HepG2 (cell line): Measurements from ENCODE around the gene PAFAH1B1. TPM values are rescaled to one million over a fixed set of nuclear protein-coding genes. Genes with fewer than 3 reads are reported as not detected.

Experiments used
- ARHGAP35 ChIP-seq: sonication (generic); formaldehyde crosslinking; IDR thresholded peaks from 2 replicates; pipeline ENCODE4 v1.9.0; 2022; ENCODE audit warnings: mild to moderate bottlenecking, inconsistent platforms, moderate library complexity, missing genetic modification reagents, borderline replicate concordance
- ARID5B ChIP-seq: IDR thresholded peaks from 2 replicates; pipeline ENCODE4 v1.4.0; 2020; ENCODE audit warnings: mild to moderate bottlenecking, missing genetic modification reagents
- BRF2 ChIP-seq: sonication (generic); formaldehyde crosslinking; IDR thresholded peaks from 2 replicates; pipeline ENCODE4 v1.8.1; 2022; ENCODE audit warnings: mild to moderate bottlenecking, missing genetic modification reagents
- FOXO4 ChIP-seq: sonication (generic); formaldehyde crosslinking; conservative IDR thresholded peaks from 2 replicates; pipeline ENCODE4 v1.8.1; 2023; ENCODE audit warnings: missing genetic modification reagents
- HNF1B ChIP-seq: sonication (generic); formaldehyde crosslinking; IDR thresholded peaks from 2 replicates; pipeline ENCODE4 v1.5.1; 2020; ENCODE audit warnings: mild to moderate bottlenecking, moderate library complexity, missing genetic modification reagents
- HNRNPH1 ChIP-seq: fragments of 200-400 bp; formaldehyde crosslinking; optimal IDR thresholded peaks from 2 replicates; pipeline ENCODE3; 2017; ENCODE audit warnings: mild to moderate bottlenecking, low read depth, low read length
- MYC ChIP-seq: sonication (generic); formaldehyde crosslinking; IDR thresholded peaks from 2 replicates; pipeline ENCODE4 v1.9.0; 2021; ENCODE audit warnings: missing genetic modification reagents, borderline replicate concordance
- NR3C1 ChIP-seq: sonication (generic); formaldehyde crosslinking; IDR thresholded peaks from 2 replicates; pipeline ENCODE4 v1.4.0; 2020; ENCODE audit warnings: missing genetic modification reagents
- ONECUT2 ChIP-seq: sonication (generic); formaldehyde crosslinking; IDR thresholded peaks from 2 replicates; pipeline ENCODE4 v1.4.0; 2020; ENCODE audit warnings: missing genetic modification reagents
- PHF21A ChIP-seq: sonication (generic); formaldehyde crosslinking; IDR thresholded peaks from 2 replicates; pipeline ENCODE4 v1.5.0; 2020; ENCODE audit warnings: mild to moderate bottlenecking, missing genetic modification reagents
- RBM39 ChIP-seq: fragments of 200-400 bp; formaldehyde crosslinking; IDR thresholded peaks from one replicate; pipeline ENCODE4 v1.6.1; 2018; ENCODE audit warnings: antibody characterized with exemption, mild to moderate bottlenecking, low read depth, low read length; ENCODE audit not compliant: poor library complexity, severe bottlenecking
- ZNF18 ChIP-seq: sonication (generic); formaldehyde crosslinking; IDR thresholded peaks from 2 replicates; pipeline ENCODE4 v1.8.0; 2022; ENCODE audit warnings: mild to moderate bottlenecking, missing genetic modification reagents; ENCODE audit not compliant: insufficient replicate concordance
- ZNF235 ChIP-seq: sonication (generic); formaldehyde crosslinking; IDR thresholded peaks from 2 replicates; pipeline ENCODE4 v1.8.1; 2023; ENCODE audit warnings: mild to moderate bottlenecking, missing genetic modification reagents, borderline replicate concordance
- ZNF530 ChIP-seq: sonication (generic); formaldehyde crosslinking; IDR thresholded peaks from 2 replicates; pipeline ENCODE4 v1.5.0; 2020; ENCODE audit warnings: low read depth, mild to moderate bottlenecking, missing genetic modification reagents
- ZNF546 ChIP-seq: sonication (generic); formaldehyde crosslinking; conservative IDR thresholded peaks from 2 replicates; pipeline ENCODE4 v1.8.1; 2023; ENCODE audit warnings: mild to moderate bottlenecking, missing genetic modification reagents
- ZNF563 ChIP-seq: sonication (generic); formaldehyde crosslinking; IDR thresholded peaks from 2 replicates; pipeline ENCODE4 v1.8.0; 2022; ENCODE audit warnings: mild to moderate bottlenecking, moderate library complexity, missing genetic modification reagents
- ZNF703 ChIP-seq: sonication (generic); formaldehyde crosslinking; IDR thresholded peaks from 2 replicates; pipeline ENCODE4 v1.5.1; 2020; ENCODE audit warnings: missing genetic modification reagents, mild to moderate bottlenecking, moderate library complexity, borderline replicate concordance
- polyA plus RNA-seq, 8 experiments: library from polyadenylated mRNA; depleted of rRNA in 3 of 8; stranded (reverse) in 7 of 8; unstranded in 1 of 8; fragments of >200 nt; fragmentation: Illumina TruSeq in 4 of 8; extraction: Trizol in 4 of 8; gene quantifications; 2 replicates each; pipeline versions ENCODE4 v1.2.1 to v1.2.3, GENCODE V29; 2011 to 2016; ENCODE audit warnings: low read depth in 4 of 8, missing spikeins in 1 of 8, mixed read lengths in 1 of 8; ENCODE audit not compliant: insufficient read depth in 1 of 8
- total RNA-seq, 5 experiments: library from RNA; depleted of rRNA; stranded (reverse); fragments of >200 nt; fragmentation: Illumina TruSeq; extraction: Trizol; gene quantifications; 2 replicates each; pipeline ENCODE4 v1.2.3, GENCODE V29; 2016; ENCODE audit warnings: low read depth in 1 of 5

The PAFAH1B1 gene
- total and polyA plus RNA-seq, 2 of the 13 experiments (the other 11 are each of a cell fraction or from before 2014, with no cell fraction given), result 46.0 to 64.9 TPM

- no peak for TF ChIP-seq BRF2 (CRISPR knock-in tag)
- TF ChIP-seq PHF21A (CRISPR knock-in tag), result no peak
- TF ChIP-seq HNF1B, result 0 out of 2 replicates have a peak, but pooled peaks have one; percentile 4
- TF ChIP-seq ZNF563 (CRISPR knock-in tag), result no peak
- 0 out of 2 replicates have a peak, but pooled peaks have one; percentile 2 for TF ChIP-seq FOXO4 (CRISPR knock-in tag)
- TF ChIP-seq ZNF703, result no peak
- no peak for TF ChIP-seq NR3C1 (CRISPR knock-in tag)
- no peak for TF ChIP-seq ONECUT2
- 0 out of 2 replicates have a peak, but pooled peaks have one; percentile 44 for TF ChIP-seq ZNF235 (CRISPR knock-in tag)
- TF ChIP-seq ARID5B, result no peak
- TF ChIP-seq RBM39, result no peak
- 0 out of 2 replicates have a peak, but pooled peaks have one; percentile 5 for TF ChIP-seq ARHGAP35 (CRISPR knock-in tag)
- no peak for TF ChIP-seq ZNF18 (CRISPR knock-in tag)
- no peak for TF ChIP-seq ZNF530 (CRISPR knock-in tag)
- TF ChIP-seq HNRNPH1, result no peak
- TF ChIP-seq MYC (CRISPR knock-in tag), result no peak
- TF ChIP-seq ZNF546 (CRISPR knock-in tag), result no peak
These were observed 119.0 kb downstream of the PAFAH1B1 start (continued) for GRCh38 chr17:2712300-2713043.
